Activated T-cell treated with anti-CD3 and anti-CD28 coated beads for 1 hour (primary cell): ENCODE results near the gene DYNC1I1.
A peak's percentile ranks its signal among the peaks of the same experiment; 100 is the strongest.
"Not testable (repeated sequence)": the region's sequence is repeated elsewhere in the genome, so short reads cannot be mapped to it uniquely, and the experiment has no call there.

ENCODE experiments used
- DNase-seq: peaks from one replicate; pipeline ENCODE4 v3.0.0-alpha.2; 2020; ENCODE audit warnings: low read depth

The DYNC1I1 gene

GRCh38 chr7:95910341-95910740, 138.0 kb downstream of the DYNC1I1 start:
- DNase-seq: no peak

GRCh38 chr7:95915731-95916130, 143.4 kb downstream of the DYNC1I1 start:
- DNase-seq: no peak

GRCh38 chr7:95916573-95917297, 144.4 kb downstream of the DYNC1I1 start:
- peak; percentile 68 for DNase-seq

- no peak for DNase-seq
Observed at GRCh38 chr7:95917634-95918033, 145.3 kb downstream of the DYNC1I1 start.

- no peak for DNase-seq
Observed at GRCh38 chr7:95919556-95919955, 147.2 kb downstream of the DYNC1I1 start.

- DNase-seq: no peak
Observed at GRCh38 chr7:95921543-95921942, 149.2 kb downstream of the DYNC1I1 start.

- DNase-seq: no peak
Observed at GRCh38 chr7:95922191-95922590, 149.8 kb downstream of the DYNC1I1 start.

- DNase-seq: no peak
Observed at GRCh38 chr7:95925236-95925635, 152.9 kb downstream of the DYNC1I1 start.

- no peak for DNase-seq
Observed at GRCh38 chr7:95925971-95926370, 153.6 kb downstream of the DYNC1I1 start.

GRCh38 chr7:95927756-95928155, 155.4 kb downstream of the DYNC1I1 start:
- no peak for DNase-seq

GRCh38 chr7:95929710-95930280, 157.4 kb downstream of the DYNC1I1 start:
- no peak for DNase-seq

GRCh38 chr7:95931460-95932232, 159.3 kb downstream of the DYNC1I1 start:
- no peak for DNase-seq

GRCh38 chr7:95933618-95934017, 161.3 kb downstream of the DYNC1I1 start:
- DNase-seq: no peak

- DNase-seq: not testable (repeated sequence)
Observed at GRCh38 chr7:95944867-95945266, 172.5 kb downstream of the DYNC1I1 start.

- no peak for DNase-seq
Observed at GRCh38 chr7:95950698-95951097, 178.3 kb downstream of the DYNC1I1 start.

GRCh38 chr7:95951531-95951930, 179.2 kb downstream of the DYNC1I1 start:
- DNase-seq: no peak

- no peak for DNase-seq
Observed at GRCh38 chr7:95951997-95952795, 179.8 kb downstream of the DYNC1I1 start.

- DNase-seq: no peak
Observed at GRCh38 chr7:95952851-95953250, 180.5 kb downstream of the DYNC1I1 start.

GRCh38 chr7:95955748-95956147, 183.4 kb downstream of the DYNC1I1 start:
- DNase-seq: no peak

GRCh38 chr7:95957510-95957909, 185.2 kb downstream of the DYNC1I1 start:
- no peak for DNase-seq

- DNase-seq: no peak
Observed at GRCh38 chr7:95960706-95961244, 188.4 kb downstream of the DYNC1I1 start.

- no peak for DNase-seq
Observed at GRCh38 chr7:95963446-95963990, 191.2 kb downstream of the DYNC1I1 start.
